ENCODE results near the gene ARID4A. TPM values are rescaled to one million over a fixed set of nuclear protein-coding genes. Genes with fewer than 3 reads are reported as not detected.

The ARID4A gene
- total and polyA plus RNA-seq, 2 of the 13 experiments (the other 11 are each of a cell fraction or from before 2014, with no cell fraction given) = 7.2 to 9.7 TPM

- TF ChIP-seq ZNF644 (CRISPR knock-in tag; IDR thresholded peaks at IDR 0.05; ENCODE audit: low read depth) (no peak), GATAD1 (CRISPR knock-in tag; IDR thresholded peaks at IDR 0.05) (peak; percentile 62; the same call in 1 of the 2 replicates), ZBTB2 (CRISPR knock-in tag; IDR thresholded peaks at IDR 0.05; ENCODE audit: low read depth) (peak; percentile 49; the same call in 1 of the 2 replicates), ZHX1 (CRISPR knock-in tag; IDR thresholded peaks at IDR 0.05; ENCODE audit: low read depth) (no peak), TAF1 (CRISPR knock-in tag; IDR thresholded peaks at IDR 0.05) (peak; percentile 25), ZSCAN21 (CRISPR knock-in tag; IDR thresholded peaks at IDR 0.05; ENCODE audit: borderline replicate concordance) (no peak), NFE2L2 (IDR thresholded peaks at IDR 0.05; ENCODE audit: low read length) (no peak), ZNF280D (CRISPR knock-in tag; IDR thresholded peaks at IDR 0.05) (0 out of 2 replicates have a peak, but pooled peaks have one; percentile 18), ZNF607 (CRISPR knock-in tag; IDR thresholded peaks at IDR 0.05; ENCODE audit: borderline replicate concordance) (0 out of 2 replicates have a peak, but pooled peaks have one; percentile 40), ZNF747 (CRISPR knock-in tag; IDR thresholded peaks at IDR 0.05; ENCODE audit: borderline replicate concordance) (no peak), MXI1 (IDR thresholded peaks at IDR 0.05; ENCODE audit: borderline replicate concordance, low read depth, low read length) (0 out of 3 replicates have a peak, but pooled peaks have one; percentile 3), MTA3 (CRISPR knock-in tag; IDR thresholded peaks at IDR 0.05) (no peak), TIGD3 (CRISPR knock-in tag; IDR thresholded peaks at IDR 0.05; ENCODE audit: borderline replicate concordance) (no peak), POLR2A (IDR thresholded peaks at IDR 0.05; ENCODE audit: insufficient read depth in 1 of 2, low read depth in 2 of 2, low read length in 2 of 2) (peak in 1 of 2 experiments; percentile 81; a peak in 2 of 4 replicates), NCOR1 (IDR thresholded peaks at IDR 0.05; ENCODE audit: borderline replicate concordance, low read length) (no peak), HBP1 (CRISPR knock-in tag; IDR thresholded peaks at IDR 0.05; ENCODE audit: low read depth) (0 out of 2 replicates have a peak, but pooled peaks have one; percentile 62), ZNF253 (CRISPR knock-in tag; IDR thresholded peaks at IDR 0.05; ENCODE audit: borderline replicate concordance) (no peak), HDAC1 (CRISPR knock-in tag; IDR thresholded peaks at IDR 0.05) (peak; percentile 16; the same call in 1 of the 2 replicates)
Observed at GRCh38 chr14:58298477-58299400, at the start of gene ARID4A (continued).

Data from HepG2 (cell line).